GM10266 (cell line): Measurements from ENCODE around the gene APIP.

Experiments
- DNase-seq: peaks from one replicate; pipeline ENCODE4 v3.0.0; 2012; ENCODE audit errors: extremely low spot score
- TF ChIP-seq, protein P1 (sequence below): IDR thresholded peaks from 2 replicates; pipeline ENCODE4 v1.5.1; 2012; ENCODE audit warnings: mild to moderate bottlenecking, low read depth; ENCODE audit not compliant: control insufficient read depth, insufficient read depth; ENCODE audit errors: missing control alignments

APIP gene

DNA sequence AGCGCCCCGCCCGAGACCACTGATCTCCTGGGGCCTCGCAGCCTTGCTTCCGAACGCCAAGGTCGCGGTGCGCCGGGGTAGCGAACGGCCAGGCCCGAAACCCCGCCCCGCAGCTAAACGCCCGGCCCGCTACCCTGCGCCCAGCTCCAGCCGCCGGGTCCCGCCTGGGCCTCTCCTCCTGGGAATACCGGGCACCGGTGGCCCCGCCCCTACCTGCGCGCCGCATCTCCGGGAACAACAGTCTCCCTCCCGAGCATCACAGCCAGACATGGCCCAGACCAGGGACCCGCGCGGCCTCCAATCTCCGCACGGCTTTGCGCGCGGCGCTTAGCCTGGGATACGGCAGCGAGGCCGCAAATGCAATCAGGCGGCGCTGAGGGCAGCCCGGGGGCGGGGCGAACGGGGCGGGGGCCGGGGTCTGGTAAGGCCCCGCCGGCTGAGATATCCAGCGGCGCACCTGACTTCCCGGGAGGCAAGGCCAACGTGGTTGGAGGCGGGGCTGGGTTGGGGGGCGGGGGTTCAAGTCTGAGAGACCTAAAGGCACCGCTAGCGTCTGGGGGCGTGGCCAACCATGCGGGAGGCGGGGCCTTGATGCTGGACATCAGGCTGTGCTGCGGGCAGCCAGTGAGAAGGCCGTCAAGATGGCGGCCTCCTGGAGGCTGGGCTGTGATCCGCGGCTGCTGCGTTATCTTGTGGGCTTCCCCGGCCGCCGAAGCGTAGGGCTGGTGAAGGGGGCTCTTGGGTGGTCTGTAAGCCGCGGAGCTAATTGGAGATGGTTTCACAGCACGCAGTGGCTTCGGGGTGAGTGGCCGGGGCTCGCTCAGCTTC lies at the start of gene APIP, which contains the start of gene PDHX:
Gene APIP, minus strand, starts transcription at position 365 of the 828 bp plus-strand sequence. Its CDS starts 95 bp downstream, at position 270.
Gene PDHX, plus strand, starts transcription at position 604 of the 828 bp plus-strand sequence. Its CDS starts 38 bp downstream, at position 642.
- peak; percentile 98 for DNase-seq
- TF ChIP-seq, protein P1, sequence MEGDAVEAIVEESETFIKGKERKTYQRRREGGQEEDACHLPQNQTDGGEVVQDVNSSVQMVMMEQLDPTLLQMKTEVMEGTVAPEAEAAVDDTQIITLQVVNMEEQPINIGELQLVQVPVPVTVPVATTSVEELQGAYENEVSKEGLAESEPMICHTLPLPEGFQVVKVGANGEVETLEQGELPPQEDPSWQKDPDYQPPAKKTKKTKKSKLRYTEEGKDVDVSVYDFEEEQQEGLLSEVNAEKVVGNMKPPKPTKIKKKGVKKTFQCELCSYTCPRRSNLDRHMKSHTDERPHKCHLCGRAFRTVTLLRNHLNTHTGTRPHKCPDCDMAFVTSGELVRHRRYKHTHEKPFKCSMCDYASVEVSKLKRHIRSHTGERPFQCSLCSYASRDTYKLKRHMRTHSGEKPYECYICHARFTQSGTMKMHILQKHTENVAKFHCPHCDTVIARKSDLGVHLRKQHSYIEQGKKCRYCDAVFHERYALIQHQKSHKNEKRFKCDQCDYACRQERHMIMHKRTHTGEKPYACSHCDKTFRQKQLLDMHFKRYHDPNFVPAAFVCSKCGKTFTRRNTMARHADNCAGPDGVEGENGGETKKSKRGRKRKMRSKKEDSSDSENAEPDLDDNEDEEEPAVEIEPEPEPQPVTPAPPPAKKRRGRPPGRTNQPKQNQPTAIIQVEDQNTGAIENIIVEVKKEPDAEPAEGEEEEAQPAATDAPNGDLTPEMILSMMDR, result no peak

DNA sequence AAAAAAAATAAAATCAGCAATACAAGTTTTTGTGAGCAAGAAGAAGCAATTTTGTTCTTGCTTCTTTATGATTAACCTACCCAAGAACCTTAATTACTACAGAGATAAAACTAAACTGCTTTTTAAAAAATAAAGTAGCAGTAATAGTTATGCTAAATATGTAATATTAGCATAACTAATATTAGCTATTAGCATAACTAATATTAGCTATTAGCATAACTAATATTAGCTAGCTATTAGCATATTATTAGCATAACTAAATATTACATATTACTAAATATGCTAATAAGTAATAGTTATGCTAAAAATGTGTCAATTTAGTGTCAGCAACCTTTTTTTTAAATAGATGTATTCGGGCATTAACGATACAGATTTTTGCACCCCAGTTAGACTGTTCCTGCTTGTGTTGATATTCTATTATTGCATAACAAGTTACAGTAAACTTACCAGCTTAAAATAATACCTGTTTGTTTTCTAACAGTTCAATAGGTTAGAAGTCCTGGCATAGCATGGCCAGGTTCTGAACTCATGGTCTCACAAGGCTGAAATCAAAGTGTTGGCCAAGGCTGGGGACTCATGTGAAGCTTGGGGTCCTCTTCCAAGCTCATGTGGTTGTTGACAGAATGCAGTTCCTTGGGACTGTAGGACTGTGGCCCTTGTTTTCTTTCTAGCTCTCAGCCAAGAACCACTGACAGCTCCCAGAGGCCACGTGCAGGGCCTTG lies 48.6 kb upstream of the APIP start:
- no peak for DNase-seq
- TF ChIP-seq, protein P1, result no peak

GRCh38 chr11:34963351-34963750 lies 47.2 kb upstream of the APIP start:
- no peak for DNase-seq
- TF ChIP-seq, protein P1, result no peak

GRCh38 chr11:34962034-34962433 lies 45.9 kb upstream of the APIP start:
- TF ChIP-seq, protein P1, result no peak

GRCh38 chr11:34960277-34960676 lies 44.1 kb upstream of the APIP start:
- no peak for DNase-seq
- TF ChIP-seq, protein P1, result no peak

More at GRCh38 chr11:34962034-34962433, 45.9 kb upstream of the APIP start:
- DNase-seq, result no peak

GRCh38 chr11:34959770-34960169 lies 43.6 kb upstream of the APIP start:
- TF ChIP-seq, protein P1, result no peak
- DNase-seq, result no peak
